ENCODE data around the gene NHS.
"Not testable (repeated sequence)": the region's sequence is repeated elsewhere in the genome, so short reads cannot be mapped to it uniquely, and the experiment has no call there.

The NHS gene

DNA sequence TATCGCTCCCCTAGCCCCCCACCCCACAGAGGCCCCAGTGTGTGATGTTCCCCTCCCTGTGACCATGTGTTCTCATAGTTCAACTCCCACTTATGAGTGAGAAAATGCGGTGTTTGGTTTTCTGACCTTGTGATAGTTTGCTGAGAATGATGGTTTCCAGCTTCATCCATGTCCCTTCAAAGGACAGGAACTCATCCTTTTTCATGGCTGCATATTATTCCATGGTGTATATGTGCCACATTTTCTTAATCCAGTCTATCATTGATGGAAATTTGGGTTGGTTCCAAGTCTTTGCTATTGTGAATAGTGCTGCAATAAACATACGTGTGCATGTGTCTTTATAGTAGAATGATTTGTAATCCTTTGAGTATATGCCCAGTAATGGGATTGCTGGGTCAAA is 193.8 kb downstream of the NHS start:
- H3K4me2 ChIP-seq (ENCODE audit: low read length); H3K9me3 ChIP-seq (replicated peaks; ENCODE audit: low read length); H3K36me3 ChIP-seq (ENCODE audit: insufficient read depth, low read length); H3K27me3 ChIP-seq (ENCODE audit: control insufficient read depth, insufficient read depth, low read length); H3K4me3 ChIP-seq (ENCODE audit: low read length); H3K9ac ChIP-seq (ENCODE audit: low read depth, low read length); H3K4me1 ChIP-seq (ENCODE audit: control insufficient read depth, insufficient read depth, low read length): not testable (repeated sequence)

DNA sequence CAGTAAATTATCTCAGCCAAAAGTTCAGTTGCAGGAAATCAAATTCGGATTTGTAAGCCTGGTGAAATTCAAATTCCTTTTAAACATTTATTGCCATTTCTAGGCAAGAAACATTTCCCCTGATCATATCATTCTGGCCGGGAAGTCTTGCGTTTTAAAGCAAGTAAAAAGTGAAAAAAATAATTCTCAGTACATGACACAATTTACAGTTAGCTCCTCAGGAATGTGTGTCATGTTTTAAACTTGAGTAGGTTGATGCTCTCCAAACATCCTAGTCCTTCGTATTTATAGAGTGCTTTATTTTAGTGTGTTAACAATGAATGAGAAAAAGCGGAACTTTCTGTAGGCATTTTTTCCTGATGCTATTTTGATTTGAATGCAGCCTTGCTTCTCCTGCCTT is 204.0 kb downstream of the NHS start:
- Histone ChIP-seq H3K4me3 (ENCODE audit: low read length) (no peak overlapping the region), H3K9ac (ENCODE audit: low read depth, low read length) (no peak overlapping the region), H3K4me1 (ENCODE audit: control insufficient read depth, insufficient read depth, low read length) (no peaks in the 10 kb centered on the region), H3K9me3 (replicated peaks; ENCODE audit: low read length) (no peaks in the 10 kb centered on the region), H3K36me3 (ENCODE audit: insufficient read depth, low read length) (no peaks in the 10 kb centered on the region), H3K27me3 (ENCODE audit: control insufficient read depth, insufficient read depth, low read length) (peaks cover 14% of the 10 kb centered on the region), H3K4me2 (ENCODE audit: low read length) (no peak overlapping the region)

DNA sequence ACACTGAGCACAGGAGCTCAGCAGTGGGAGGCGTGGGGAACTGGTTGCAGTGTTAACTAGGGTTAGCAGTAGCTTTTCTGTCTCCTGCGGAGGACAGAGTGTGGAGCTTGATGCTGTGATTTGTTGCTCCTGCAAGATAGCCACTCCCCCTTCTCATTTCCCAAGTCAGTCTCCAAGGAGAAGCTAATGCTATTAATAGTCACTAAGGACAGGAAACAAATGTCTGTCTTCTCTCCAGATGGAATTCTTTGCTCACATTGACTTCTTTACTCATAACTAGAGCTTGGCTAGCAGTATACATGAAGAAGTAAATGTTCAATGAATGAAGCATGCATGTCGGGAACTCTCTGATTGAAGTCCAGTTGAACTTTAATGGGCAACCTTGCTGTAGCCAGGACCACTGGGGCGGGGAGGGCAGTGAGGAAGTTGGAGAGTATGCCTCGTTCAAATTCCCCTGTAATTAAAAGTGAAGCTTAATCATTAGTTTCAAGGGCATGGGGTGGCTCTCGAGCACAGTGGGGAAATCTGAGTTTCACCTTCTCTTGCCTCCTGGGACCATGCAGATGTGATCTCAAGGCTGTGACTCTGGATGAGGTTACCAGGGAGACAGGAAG is 205.6 kb downstream of the NHS start:
- no peaks in the 10 kb centered on the region for H3K9me3 ChIP-seq (replicated peaks; ENCODE audit: low read length)
- no peak overlapping the region for H3K4me2 ChIP-seq (ENCODE audit: low read length)
- no peaks in the 10 kb centered on the region for H3K4me1 ChIP-seq (ENCODE audit: control insufficient read depth, insufficient read depth, low read length)
- H3K27me3 ChIP-seq (ENCODE audit: control insufficient read depth, insufficient read depth, low read length), result peaks cover 14% of the 10 kb centered on the region
- H3K9ac ChIP-seq (ENCODE audit: low read depth, low read length), result no peak overlapping the region
- no peaks in the 10 kb centered on the region for H3K36me3 ChIP-seq (ENCODE audit: insufficient read depth, low read length)
- H3K4me3 ChIP-seq (ENCODE audit: low read length), result no peak overlapping the region

DNA sequence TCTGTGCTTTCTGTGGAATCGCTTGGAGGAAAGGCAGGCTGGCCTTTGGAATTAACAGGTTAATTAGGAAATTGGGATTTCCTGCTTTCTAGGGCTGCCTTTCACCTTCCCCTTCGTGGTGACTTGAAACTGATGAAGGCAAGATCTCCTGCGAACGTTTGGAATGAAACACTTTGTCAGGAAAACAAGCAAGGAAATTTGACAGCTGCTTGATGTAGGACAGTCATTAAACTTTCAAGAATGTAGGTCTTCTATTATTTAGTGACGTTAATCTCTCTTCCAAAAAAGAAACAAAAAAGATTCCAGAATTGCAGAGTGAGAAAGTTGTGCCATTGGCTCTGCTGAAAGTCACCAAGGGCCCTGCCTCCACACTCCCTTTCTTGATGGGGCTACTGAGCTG is 206.6 kb downstream of the NHS start:
- Histone ChIP-seq H3K9ac (ENCODE audit: low read depth, low read length) (no peak overlapping the region), H3K4me2 (ENCODE audit: low read length) (no peak overlapping the region), H3K4me1 (ENCODE audit: control insufficient read depth, insufficient read depth, low read length) (no peaks in the 10 kb centered on the region), H3K36me3 (ENCODE audit: insufficient read depth, low read length) (no peaks in the 10 kb centered on the region), H3K4me3 (ENCODE audit: low read length) (no peak overlapping the region), H3K9me3 (replicated peaks; ENCODE audit: low read length) (no peaks in the 10 kb centered on the region), H3K27me3 (ENCODE audit: control insufficient read depth, insufficient read depth, low read length) (peaks cover 13% of the 10 kb centered on the region)

DNA sequence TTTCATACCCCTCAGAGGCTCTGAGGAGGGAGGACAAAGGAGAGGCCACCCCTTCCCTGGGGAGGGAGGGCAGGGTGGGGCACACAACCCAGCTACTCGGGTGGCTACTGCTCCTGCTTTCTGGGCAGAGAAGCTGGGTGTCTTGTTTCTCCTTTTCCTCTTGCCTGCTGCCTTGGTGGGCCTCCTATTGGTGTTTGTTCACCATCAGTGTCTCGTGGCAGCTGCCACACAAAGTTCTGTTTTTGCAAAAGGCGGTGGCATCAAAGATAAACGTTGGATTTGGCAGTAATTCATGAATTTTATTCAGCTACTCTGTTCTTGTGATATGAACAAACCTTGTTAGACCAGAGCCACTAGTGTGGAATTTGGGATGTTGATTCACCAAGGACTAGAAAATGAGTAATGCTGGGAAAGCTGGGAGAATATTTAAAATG is 209.3 kb downstream of the NHS start:
- no peaks in the 10 kb centered on the region for H3K36me3 ChIP-seq (ENCODE audit: insufficient read depth, low read length)
- peaks cover 13% of the 10 kb centered on the region for H3K27me3 ChIP-seq (ENCODE audit: control insufficient read depth, insufficient read depth, low read length)
- no peak overlapping the region for H3K9ac ChIP-seq (ENCODE audit: low read depth, low read length)

DNA sequence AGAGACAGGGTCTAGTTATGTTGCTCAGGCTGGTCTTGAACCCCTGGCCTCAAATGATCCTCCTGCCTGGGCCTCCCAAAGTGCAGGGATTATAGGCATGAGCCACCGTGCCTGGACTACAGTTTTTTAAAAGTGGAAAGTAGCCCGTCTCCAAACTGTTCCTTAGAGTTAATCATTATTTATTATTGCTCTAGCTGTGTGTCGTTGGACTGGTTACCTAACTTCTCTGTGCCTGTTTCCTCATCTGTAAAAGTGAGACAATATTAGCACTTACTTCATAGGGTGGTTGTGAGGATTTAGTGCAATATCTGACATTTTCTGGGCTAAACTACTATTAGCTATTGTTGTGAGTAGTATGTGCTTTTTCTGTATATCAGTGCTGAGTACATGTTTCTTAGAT is 210.0 kb downstream of the NHS start:
- no peaks in the 10 kb centered on the region for H3K4me1 ChIP-seq (ENCODE audit: control insufficient read depth, insufficient read depth, low read length)

More for the DNA sequence above, 209.3 kb downstream of the NHS start:
- Histone ChIP-seq H3K4me2 (ENCODE audit: low read length) (no peak overlapping the region), H3K4me3 (ENCODE audit: low read length) (no peak overlapping the region), H3K9me3 (replicated peaks; ENCODE audit: low read length) (no peaks in the 10 kb centered on the region), H3K4me1 (ENCODE audit: control insufficient read depth, insufficient read depth, low read length) (no peaks in the 10 kb centered on the region)

DNA sequence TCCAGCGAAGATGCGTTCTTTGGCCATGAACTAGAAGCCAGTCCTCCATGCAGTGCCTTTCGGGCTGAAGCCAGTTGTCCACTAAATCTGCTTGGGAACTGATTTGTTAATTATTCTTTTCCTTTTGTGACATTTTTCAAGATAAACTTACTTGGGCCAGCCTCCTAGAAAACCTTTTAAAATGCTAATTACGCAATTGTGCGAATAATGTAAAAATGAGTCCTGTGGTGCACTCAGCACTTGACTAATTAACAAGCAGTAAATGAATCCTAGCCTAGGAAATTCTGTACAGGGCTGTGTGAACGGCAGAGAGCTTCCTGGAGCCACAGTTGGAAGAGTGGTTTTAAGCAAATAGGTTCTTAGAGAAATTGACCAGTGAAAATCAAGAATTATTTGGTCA is 212.4 kb downstream of the NHS start:
- Histone ChIP-seq H3K9ac (ENCODE audit: low read depth, low read length) (no peak overlapping the region), H3K27me3 (ENCODE audit: control insufficient read depth, insufficient read depth, low read length) (peaks cover 7% of the 10 kb centered on the region), H3K4me3 (ENCODE audit: low read length) (no peak overlapping the region), H3K4me1 (ENCODE audit: control insufficient read depth, insufficient read depth, low read length) (no peaks in the 10 kb centered on the region), H3K9me3 (replicated peaks; ENCODE audit: low read length) (no peaks in the 10 kb centered on the region), H3K4me2 (ENCODE audit: low read length) (no peak overlapping the region), H3K36me3 (ENCODE audit: insufficient read depth, low read length) (no peaks in the 10 kb centered on the region)

More for the DNA sequence above, 210.0 kb downstream of the NHS start:
- Histone ChIP-seq H3K27me3 (ENCODE audit: control insufficient read depth, insufficient read depth, low read length) (peaks cover 10% of the 10 kb centered on the region), H3K4me2 (ENCODE audit: low read length) (no peak overlapping the region), H3K9me3 (replicated peaks; ENCODE audit: low read length) (no peaks in the 10 kb centered on the region), H3K4me3 (ENCODE audit: low read length) (no peak overlapping the region), H3K9ac (ENCODE audit: low read depth, low read length) (no peak overlapping the region), H3K36me3 (ENCODE audit: insufficient read depth, low read length) (no peaks in the 10 kb centered on the region)

DNA sequence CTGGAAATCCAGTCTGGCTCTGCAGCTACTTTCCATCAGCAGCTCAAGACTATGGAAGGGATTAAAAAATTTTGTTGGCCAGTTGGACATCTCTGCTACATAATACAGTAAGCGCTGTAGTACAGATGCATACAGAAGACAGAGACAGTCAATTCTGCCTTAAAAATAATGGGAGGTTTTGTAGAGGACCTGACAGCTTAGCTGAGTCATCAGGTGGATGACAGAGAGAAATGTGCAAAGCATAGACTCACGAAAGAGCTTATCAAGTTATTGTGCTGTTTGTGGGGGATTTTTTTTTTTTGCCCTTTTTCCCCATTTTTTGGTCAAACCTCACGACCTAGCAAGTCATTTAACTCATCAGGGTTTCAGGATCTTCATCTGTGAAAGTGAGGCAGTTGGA is 213.3 kb downstream of the NHS start:
- H3K27me3 ChIP-seq (ENCODE audit: control insufficient read depth, insufficient read depth, low read length), result peaks cover 7% of the 10 kb centered on the region
- H3K9me3 ChIP-seq (replicated peaks; ENCODE audit: low read length), result no peaks in the 10 kb centered on the region
- H3K4me3 ChIP-seq (ENCODE audit: low read length), result no peak overlapping the region
- no peaks in the 10 kb centered on the region for H3K4me1 ChIP-seq (ENCODE audit: control insufficient read depth, insufficient read depth, low read length)
- no peak overlapping the region for H3K4me2 ChIP-seq (ENCODE audit: low read length)
- H3K36me3 ChIP-seq (ENCODE audit: insufficient read depth, low read length), result no peaks in the 10 kb centered on the region
- H3K9ac ChIP-seq (ENCODE audit: low read depth, low read length), result no peak overlapping the region

DNA sequence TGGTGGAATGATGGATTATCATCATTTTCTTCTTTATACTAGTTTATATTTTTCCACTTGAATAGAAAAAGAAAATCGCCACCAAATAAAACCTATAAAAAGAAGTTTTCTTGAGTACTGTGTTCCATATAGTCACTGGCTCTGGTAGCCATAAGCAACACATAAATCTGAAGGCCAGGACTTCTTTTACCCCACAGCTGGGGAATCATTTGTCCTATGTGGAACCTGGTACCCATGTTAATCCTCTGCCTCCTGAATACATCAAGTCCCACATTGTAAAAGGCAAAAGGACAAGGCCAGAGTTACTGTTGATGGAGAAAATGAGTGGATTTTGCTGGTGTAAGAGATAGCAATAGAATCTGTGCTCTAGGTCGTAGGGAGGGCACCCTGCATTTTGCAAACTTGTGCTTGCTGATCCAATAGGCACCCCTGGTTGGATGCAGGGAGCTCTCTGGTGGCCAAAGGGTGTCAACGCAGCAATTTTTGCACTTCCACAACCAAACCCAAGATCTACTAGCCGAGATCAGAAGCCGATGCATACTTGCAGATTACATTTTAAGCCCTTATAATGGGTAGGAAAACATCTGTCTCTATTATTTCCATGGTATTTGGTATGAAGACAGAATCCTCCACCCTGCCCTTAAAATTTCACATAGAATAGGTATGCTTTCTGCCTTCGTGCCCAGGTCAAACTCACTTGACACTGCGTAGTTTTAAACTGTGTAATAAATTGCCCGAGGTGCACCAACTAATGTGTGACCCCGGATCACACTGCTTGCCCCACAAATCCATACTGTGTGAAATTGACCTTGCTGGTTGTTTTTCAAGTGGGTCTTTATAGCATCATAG is 216.1 kb downstream of the NHS start:
- Histone ChIP-seq H3K4me1 (ENCODE audit: control insufficient read depth, insufficient read depth, low read length) (no peaks in the 10 kb centered on the region), H3K4me3 (ENCODE audit: low read length) (no peak overlapping the region), H3K36me3 (ENCODE audit: insufficient read depth, low read length) (no peaks in the 10 kb centered on the region), H3K9me3 (replicated peaks; ENCODE audit: low read length) (no peaks in the 10 kb centered on the region), H3K27me3 (ENCODE audit: control insufficient read depth, insufficient read depth, low read length) (peaks cover 7% of the 10 kb centered on the region), H3K9ac (ENCODE audit: low read depth, low read length) (no peak overlapping the region), H3K4me2 (ENCODE audit: low read length) (peak overlapping the region; percentile 38)

DNA sequence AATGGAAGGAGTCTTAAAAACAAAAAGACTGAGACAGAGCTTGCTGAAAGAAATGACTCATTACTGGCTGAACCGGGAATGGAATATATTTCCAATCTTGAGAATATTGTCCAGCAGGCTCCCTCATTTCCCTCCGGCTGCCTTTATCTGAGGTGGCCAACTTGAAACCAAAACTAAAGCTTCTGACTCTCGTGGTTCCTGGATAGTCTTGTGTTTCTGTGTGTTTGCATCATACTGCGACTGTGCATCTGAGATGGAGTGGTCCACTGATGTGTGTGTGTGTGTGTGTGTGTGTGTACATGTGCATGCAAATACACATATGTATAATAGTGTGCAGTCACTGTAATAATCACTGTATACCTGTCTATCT is 216.7 kb downstream of the NHS start:
- H3K9ac ChIP-seq (ENCODE audit: low read depth, low read length), result no peak overlapping the region
- H3K4me1 ChIP-seq (ENCODE audit: control insufficient read depth, insufficient read depth, low read length), result no peaks in the 10 kb centered on the region
- no peak overlapping the region for H3K4me3 ChIP-seq (ENCODE audit: low read length)
- peak overlapping the region; percentile 38 for H3K4me2 ChIP-seq (ENCODE audit: low read length)
- peaks cover 3% of the 10 kb centered on the region for H3K27me3 ChIP-seq (ENCODE audit: control insufficient read depth, insufficient read depth, low read length)
- no peaks in the 10 kb centered on the region for H3K9me3 ChIP-seq (replicated peaks; ENCODE audit: low read length)
- H3K36me3 ChIP-seq (ENCODE audit: insufficient read depth, low read length), result no peaks in the 10 kb centered on the region

DNA sequence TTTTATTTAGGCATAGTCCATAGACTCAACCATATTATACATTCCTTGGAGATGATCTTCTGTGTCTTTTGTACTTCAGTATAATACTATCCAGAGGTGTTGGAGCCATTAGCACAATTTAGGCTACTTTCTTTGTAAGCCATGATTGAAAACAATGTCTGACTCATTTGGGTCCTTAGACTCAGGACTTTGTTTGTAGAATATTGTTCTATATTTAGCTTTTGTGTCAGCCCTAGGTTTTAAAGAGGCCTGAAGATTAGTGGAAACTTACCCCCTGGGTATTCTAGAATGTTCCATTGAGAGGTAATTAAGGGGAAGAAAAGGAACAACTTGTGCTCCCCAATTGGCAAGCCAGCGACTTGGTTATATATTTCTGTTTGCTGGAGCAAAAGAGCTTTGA is 217.1 kb downstream of the NHS start:
- no peaks in the 10 kb centered on the region for H3K36me3 ChIP-seq (ENCODE audit: insufficient read depth, low read length)
- H3K9me3 ChIP-seq (replicated peaks; ENCODE audit: low read length), result no peaks in the 10 kb centered on the region
- H3K27me3 ChIP-seq (ENCODE audit: control insufficient read depth, insufficient read depth, low read length), result peaks cover 3% of the 10 kb centered on the region
- no peak overlapping the region for H3K9ac ChIP-seq (ENCODE audit: low read depth, low read length)
- no peak overlapping the region for H3K4me3 ChIP-seq (ENCODE audit: low read length)
- no peaks in the 10 kb centered on the region for H3K4me1 ChIP-seq (ENCODE audit: control insufficient read depth, insufficient read depth, low read length)
- no peak overlapping the region for H3K4me2 ChIP-seq (ENCODE audit: low read length)

DNA sequence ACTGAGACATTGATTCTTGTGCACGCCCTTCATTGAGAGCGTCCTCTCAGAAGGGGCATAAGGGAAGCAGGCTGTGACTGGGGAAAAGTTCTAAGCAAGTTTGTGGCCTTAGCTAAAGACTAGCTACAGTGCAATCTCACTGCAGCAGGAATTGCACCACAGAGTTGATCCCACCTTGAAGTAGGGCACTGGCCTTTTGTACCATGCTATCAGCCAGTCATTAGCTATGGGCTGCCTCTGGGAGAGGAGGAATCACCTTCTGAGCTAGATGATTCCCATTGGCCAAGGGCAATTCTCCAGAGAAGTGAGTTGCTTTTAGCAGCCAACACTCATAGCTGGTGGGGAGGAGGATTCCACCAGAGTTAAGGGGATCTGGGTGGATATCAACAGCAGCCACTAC is 219.7 kb downstream of the NHS start:
- Histone ChIP-seq H3K27me3 (ENCODE audit: control insufficient read depth, insufficient read depth, low read length) (peaks cover 4% of the 10 kb centered on the region), H3K9ac (ENCODE audit: low read depth, low read length) (no peak overlapping the region), H3K4me1 (ENCODE audit: control insufficient read depth, insufficient read depth, low read length) (no peaks in the 10 kb centered on the region), H3K9me3 (replicated peaks; ENCODE audit: low read length) (no peaks in the 10 kb centered on the region), H3K4me3 (ENCODE audit: low read length) (no peak overlapping the region), H3K36me3 (ENCODE audit: insufficient read depth, low read length) (no peaks in the 10 kb centered on the region), H3K4me2 (ENCODE audit: low read length) (no peak overlapping the region)

All from skeletal muscle satellite cell (primary cell).